Hematopoietic multipotent progenitor cell (in vitro differentiated cells): Measurements from ENCODE around the gene BRI3. TPM values are rescaled to one million over a fixed set of nuclear protein-coding genes. Genes with fewer than 3 reads are reported as not detected.
A peak's percentile ranks its signal among the peaks of the same experiment; 100 is the strongest.
"Not testable (repeated sequence)": the region's sequence is repeated elsewhere in the genome, so short reads cannot be mapped to it uniquely, and the experiment has no call there.

Experiments
- DNase-seq, 3 donors: peaks; one replicate each; pipeline ENCODE4 v3.0.0-alpha.2; 2011 to 2015; ENCODE audit warnings: low read depth in 2 of 3, low spot score in 2 of 3
- total RNA-seq: library from RNA; depleted of rRNA; stranded (reverse); fragments of >200 nt; gene quantifications from one replicate; pipeline ENCODE4 v1.2.3, GENCODE V29; 2012

BRI3 gene
- total RNA-seq, 1 donor, result 30.2 TPM

- no peak for DNase-seq
These were observed 22.4 kb downstream of the BRI3 start for GRCh38 chr7:98303906-98304305.

GRCh38 chr7:98305951-98306535 lies 24.6 kb downstream of the BRI3 start:
- no peak for DNase-seq

GRCh38 chr7:98307971-98308466 lies 26.5 kb downstream of the BRI3 start:
- no peak for DNase-seq

- DNase-seq, result no peak
These were observed 28.1 kb downstream of the BRI3 start for GRCh38 chr7:98309566-98309965.

- no peak for DNase-seq
These were observed 30.7 kb downstream of the BRI3 start for GRCh38 chr7:98312201-98312600.

- DNase-seq, result no peak
These were observed 33.0 kb downstream of the BRI3 start for GRCh38 chr7:98314469-98314868.

- peak in 2 of 3 donors; percentile 10 to 20 for DNase-seq
These were observed 34.0 kb downstream of the BRI3 start for GRCh38 chr7:98315318-98315993.

GRCh38 chr7:98315994-98316527 lies 34.6 kb downstream of the BRI3 start:
- not testable (repeated sequence) for DNase-seq

- DNase-seq, result no peak
These were observed 36.0 kb downstream of the BRI3 start for GRCh38 chr7:98317366-98318040.

- no peak for DNase-seq
These were observed 37.7 kb downstream of the BRI3 start for GRCh38 chr7:98319176-98319575.

- DNase-seq, result no peak
These were observed 39.8 kb downstream of the BRI3 start for GRCh38 chr7:98321301-98321700.

GRCh38 chr7:98322331-98323270 lies 41.1 kb downstream of the BRI3 start:
- DNase-seq, result no peak

GRCh38 chr7:98323597-98324322 lies 42.3 kb downstream of the BRI3 start:
- no peak for DNase-seq

- no peak for DNase-seq
These were observed 43.3 kb downstream of the BRI3 start for GRCh38 chr7:98324782-98325181.

- no peak for DNase-seq
These were observed 47.8 kb downstream of the BRI3 start for GRCh38 chr7:98329100-98329790.

GRCh38 chr7:98329791-98330373 lies 48.4 kb downstream of the BRI3 start:
- DNase-seq, result no peak

GRCh38 chr7:98330926-98331529 lies 49.5 kb downstream of the BRI3 start:
- no peak for DNase-seq

- no peak for DNase-seq
These were observed 52.6 kb downstream of the BRI3 start for GRCh38 chr7:98334081-98334480.
